22Rv1 (cell line): ENCODE data around the gene SFXN4.
"Not testable (repeated sequence)": the region's sequence is repeated elsewhere in the genome, so short reads cannot be mapped to it uniquely, and the experiment has no call there.

Experiments used
- CTCF ChIP-seq: fragments of 450-650 bp; IDR thresholded peaks from 2 replicates; pipeline ENCODE4 v1.5.1; 2017; ENCODE audit warnings: mild to moderate bottlenecking
- ZFX ChIP-seq: fragments of 450-650 bp; IDR thresholded peaks from 2 replicates; pipeline ENCODE4 v1.6.1; 2017; ENCODE audit warnings: antibody characterized with exemption, borderline replicate concordance

- TF ChIP-seq CTCF, ZFX: not testable (repeated sequence)
Observed at GRCh38 chr10:119180850-119181400, 15.4 kb upstream of the SFXN4 start.
